Endodermal cell (in vitro differentiated cells): Measurements from ENCODE around the gene DDX49. TPM values are rescaled to one million over a fixed set of nuclear protein-coding genes. Genes with fewer than 3 reads are reported as not detected.

Experiments
- DNase-seq: peaks from one replicate; pipeline ENCODE4 v3.0.0-alpha.2; 2017
- H3K27ac ChIP-seq: 2 replicates; pipeline ENCODE4 v1.5.1; 2013; ENCODE audit warnings: mild to moderate bottlenecking, low read depth, low read length, moderate library complexity
- H3K27me3 ChIP-seq: 2 replicates; pipeline ENCODE4 v1.6.1; 2013; ENCODE audit warnings: mild to moderate bottlenecking, low read length, moderate library complexity; ENCODE audit not compliant: insufficient read depth, control insufficient read depth, poor library complexity, severe bottlenecking
- H3K36me3 ChIP-seq: 2 replicates; pipeline ENCODE4 v1.7.0; 2013; ENCODE audit warnings: mild to moderate bottlenecking, low read length, moderate library complexity; ENCODE audit not compliant: control insufficient read depth, insufficient read depth
- H3K4me1 ChIP-seq: one replicate; pipeline ENCODE4 v1.7.0; 2013; ENCODE audit warnings: low read length; ENCODE audit not compliant: control insufficient read depth, insufficient read depth
- H3K4me3 ChIP-seq: 2 replicates; pipeline ENCODE4 v1.5.1; 2013; ENCODE audit warnings: mild to moderate bottlenecking, low read length, moderate library complexity
- H3K9ac ChIP-seq: 2 replicates; pipeline ENCODE4 v1.6.1; 2013; ENCODE audit warnings: mild to moderate bottlenecking, low read length, moderate library complexity; ENCODE audit not compliant: poor library complexity, severe bottlenecking; ENCODE audit errors: extremely low read depth
- H3K9me3 ChIP-seq: 2 replicates; pipeline ENCODE4 v1.6.1; 2013; ENCODE audit warnings: mild to moderate bottlenecking, low read length, moderate library complexity; ENCODE audit not compliant: control insufficient read depth
- H3K27ac Mint-ChIP-seq: 2 replicates; pipeline ENCODE4 v1.8.0; 2020; ENCODE audit warnings: mixed read lengths
- H3K27me3 Mint-ChIP-seq: 2 replicates; pipeline ENCODE4 v1.8.0; 2021; ENCODE audit warnings: mild to moderate bottlenecking, mixed read lengths; ENCODE audit not compliant: insufficient read depth
- H3K36me3 Mint-ChIP-seq: 2 replicates; pipeline ENCODE4 v1.8.0; 2020; ENCODE audit warnings: low read depth, mixed read lengths
- H3K4me1 Mint-ChIP-seq: 2 replicates; pipeline ENCODE4 v1.8.0; 2020; ENCODE audit warnings: mixed read lengths
- H3K4me3 Mint-ChIP-seq: 2 replicates; pipeline ENCODE4 v1.8.0; 2020; ENCODE audit warnings: mild to moderate bottlenecking, moderate library complexity, mixed read lengths
- H3K9me3 Mint-ChIP-seq: 2 replicates; pipeline ENCODE4 v1.8.0; 2020; ENCODE audit warnings: mild to moderate bottlenecking, mixed read lengths
- WGBS, 2 experiments: methylation state at CpG; one replicate each; pipeline versions ENCODE4 v1.1.5 to v1.1.7; 2013; ENCODE audit warnings: missing lambda C conversion rate in 2 of 2, mixed read lengths in 1 of 2; ENCODE audit not compliant: insufficient coverage in 1 of 2, insufficient read length in 1 of 2; 5-methylcytosine and 5-hydroxymethylcytosine counted together
- total RNA-seq, 2 donors: library from RNA; stranded (reverse); fragmentation: NEBNext Ultra II Directional in 1 of 2; extraction: Animal tissue kit (Norgen Biotek cat#: 25700) in 1 of 2; gene quantifications; 2 replicates in 1 of 2; 3 replicates in 1 of 2; pipeline ENCODE4 v1.2.1, GENCODE V29; 2021
- TF ChIP-seq, protein P1 (sequence below): fragments of 200-600 bp; sonication (generic); conservative IDR thresholded peaks from 2 replicates; pipeline ENCODE4 v1.5.0; 2021; ENCODE audit warnings: antibody characterized with exemption, mild to moderate bottlenecking

Gene DDX49
- total RNA-seq, 2 donors from 2014 or later: 30.4 to 37.9 TPM

DNA sequence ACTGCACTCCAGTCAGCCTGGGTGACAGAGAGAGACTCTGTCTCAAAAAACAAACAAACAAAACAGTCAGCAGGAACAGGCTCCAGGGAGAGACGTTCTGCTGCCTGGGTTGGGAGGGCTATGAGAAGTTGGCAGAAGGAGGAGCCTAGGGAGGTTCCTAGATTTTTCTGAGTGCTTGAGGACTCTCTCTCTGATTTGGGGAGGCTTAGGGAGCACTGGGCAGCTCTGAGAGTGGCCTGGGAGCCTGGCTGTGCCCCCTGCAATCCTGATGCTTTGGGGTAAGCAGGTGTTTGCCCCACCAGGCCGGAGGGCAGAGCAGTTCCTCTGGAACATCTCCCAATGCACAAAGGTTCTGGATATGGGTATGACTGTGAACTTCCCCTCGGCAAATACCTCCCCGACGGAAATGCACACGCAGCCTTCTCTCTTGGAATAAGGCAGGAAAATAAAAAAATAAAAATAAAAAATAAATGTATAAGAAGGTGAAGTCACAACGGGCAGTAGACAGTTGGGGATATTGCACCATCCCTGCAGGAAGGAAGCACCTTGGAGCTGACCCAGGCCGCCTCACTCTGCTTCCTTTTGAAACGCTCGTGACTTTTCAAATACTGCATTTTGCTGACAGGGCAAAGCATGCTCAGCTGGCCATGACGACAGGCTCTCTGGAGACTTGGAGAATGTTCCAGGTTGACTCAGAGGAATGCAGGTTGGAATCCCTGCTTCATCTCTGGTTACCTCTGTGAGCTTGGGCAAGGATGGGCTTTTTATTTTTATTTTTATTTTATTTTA lies 48.0 kb downstream of the DDX49 start:
- Mint-ChIP-seq H3K9me3 (peaks cover 3% of the 10 kb centered on the region), H3K27ac (no peak overlapping the region), H3K4me3 (no peak overlapping the region), H3K27me3 (peaks cover 7% of the 10 kb centered on the region), H3K36me3 (no peaks in the 10 kb centered on the region), H3K4me1 (peaks cover 3% of the 10 kb centered on the region)
- no peaks in the 10 kb centered on the region for H3K9me3 ChIP-seq
- H3K4me1 ChIP-seq: no peaks in the 10 kb centered on the region
- no peak for DNase-seq
- TF ChIP-seq, protein P1, sequence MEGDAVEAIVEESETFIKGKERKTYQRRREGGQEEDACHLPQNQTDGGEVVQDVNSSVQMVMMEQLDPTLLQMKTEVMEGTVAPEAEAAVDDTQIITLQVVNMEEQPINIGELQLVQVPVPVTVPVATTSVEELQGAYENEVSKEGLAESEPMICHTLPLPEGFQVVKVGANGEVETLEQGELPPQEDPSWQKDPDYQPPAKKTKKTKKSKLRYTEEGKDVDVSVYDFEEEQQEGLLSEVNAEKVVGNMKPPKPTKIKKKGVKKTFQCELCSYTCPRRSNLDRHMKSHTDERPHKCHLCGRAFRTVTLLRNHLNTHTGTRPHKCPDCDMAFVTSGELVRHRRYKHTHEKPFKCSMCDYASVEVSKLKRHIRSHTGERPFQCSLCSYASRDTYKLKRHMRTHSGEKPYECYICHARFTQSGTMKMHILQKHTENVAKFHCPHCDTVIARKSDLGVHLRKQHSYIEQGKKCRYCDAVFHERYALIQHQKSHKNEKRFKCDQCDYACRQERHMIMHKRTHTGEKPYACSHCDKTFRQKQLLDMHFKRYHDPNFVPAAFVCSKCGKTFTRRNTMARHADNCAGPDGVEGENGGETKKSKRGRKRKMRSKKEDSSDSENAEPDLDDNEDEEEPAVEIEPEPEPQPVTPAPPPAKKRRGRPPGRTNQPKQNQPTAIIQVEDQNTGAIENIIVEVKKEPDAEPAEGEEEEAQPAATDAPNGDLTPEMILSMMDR: no peak
- no peaks in the 10 kb centered on the region for H3K36me3 ChIP-seq
- 88 to 90% methylated on average over 11 of the region's 11 CpGs for WGBS, 2 experiments
- no peak overlapping the region for H3K4me3 ChIP-seq
- H3K27ac ChIP-seq: no peak overlapping the region
- H3K9ac ChIP-seq: no peak overlapping the region
- H3K27me3 ChIP-seq: peaks cover 6% of the 10 kb centered on the region

DNA sequence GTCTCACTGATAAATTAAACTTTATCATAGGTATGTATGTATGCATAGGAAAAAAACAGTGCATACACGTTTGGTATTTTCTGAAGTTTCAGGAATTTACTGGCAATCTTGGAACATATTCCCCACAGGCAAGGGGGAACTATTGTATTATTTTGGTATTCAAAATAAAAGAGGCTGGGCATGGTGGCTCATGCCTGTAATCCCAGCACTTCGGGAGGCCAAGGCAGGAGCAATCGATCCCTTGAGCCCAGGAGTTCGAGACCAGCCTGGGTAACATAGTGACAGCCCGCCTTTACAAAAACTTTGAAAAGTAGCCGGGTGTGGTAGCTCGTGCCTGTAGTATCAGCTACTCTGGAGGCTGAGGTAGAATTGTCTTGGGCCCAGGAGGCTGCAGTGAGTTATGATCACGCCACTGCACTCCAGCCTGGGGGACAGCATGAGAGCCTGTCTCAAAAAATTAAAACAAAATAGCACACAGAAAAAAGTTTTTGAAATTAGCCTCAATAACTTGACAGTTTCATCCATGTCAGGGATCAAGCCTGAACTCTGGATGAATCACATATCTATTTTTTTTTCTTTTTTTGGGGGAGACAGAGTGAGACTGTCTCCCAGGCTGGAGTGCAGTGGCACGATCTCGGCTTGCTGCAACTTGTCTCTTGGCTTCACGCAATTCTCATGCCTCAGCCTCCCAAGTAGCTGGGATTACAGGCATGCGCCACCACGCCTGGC lies 50.6 kb downstream of the DDX49 start:
- H3K9me3 ChIP-seq: no peaks in the 10 kb centered on the region
- H3K27ac ChIP-seq: no peak overlapping the region
- no peak overlapping the region for H3K4me3 Mint-ChIP-seq
- H3K36me3 Mint-ChIP-seq: no peaks in the 10 kb centered on the region
- H3K9ac ChIP-seq: no peak overlapping the region
- DNase-seq: no peak
- peaks cover 3% of the 10 kb centered on the region for H3K4me1 Mint-ChIP-seq
- TF ChIP-seq, protein P1: no peak
- no peaks in the 10 kb centered on the region for H3K27me3 ChIP-seq
- no peaks in the 10 kb centered on the region for H3K4me1 ChIP-seq
- H3K9me3 Mint-ChIP-seq: peaks cover 3% of the 10 kb centered on the region
- no peak overlapping the region for H3K27ac Mint-ChIP-seq
- no peaks in the 10 kb centered on the region for H3K36me3 ChIP-seq
- 92 to 93% methylated on average over 10 to 13 of the region's 13 CpGs for WGBS, 2 experiments
- peaks cover 5% of the 10 kb centered on the region for H3K27me3 Mint-ChIP-seq
- H3K4me3 ChIP-seq: no peak overlapping the region

DNA sequence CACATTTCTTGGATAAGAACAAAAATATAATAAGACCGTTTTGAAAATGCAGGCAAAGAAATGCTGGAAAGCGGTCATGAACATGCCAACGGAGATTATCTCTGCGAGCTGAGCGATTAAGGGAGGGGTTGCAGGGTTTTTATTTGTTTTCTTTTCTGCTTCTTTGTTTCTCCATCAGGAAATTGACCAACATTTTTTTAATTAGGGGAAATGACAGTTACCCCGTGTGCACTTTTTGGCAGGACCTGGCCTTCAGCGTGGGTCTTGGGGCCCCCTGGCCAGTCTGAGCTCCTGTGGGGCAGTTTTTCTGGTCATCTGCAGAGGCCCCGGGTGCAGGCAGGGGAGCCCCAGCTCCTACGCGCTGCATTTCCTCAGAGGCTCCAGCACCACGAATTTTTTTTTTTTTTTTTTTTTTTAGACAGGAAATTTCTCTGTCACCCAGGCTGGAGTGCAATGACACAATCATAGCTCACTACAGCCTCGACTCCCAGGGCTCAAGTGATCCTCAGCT lies 52.8 kb downstream of the DDX49 start:
- Mint-ChIP-seq H3K9me3 (peaks cover 3% of the 10 kb centered on the region), H3K36me3 (no peaks in the 10 kb centered on the region), H3K27ac (no peak overlapping the region), H3K4me3 (no peak overlapping the region), H3K4me1 (no peaks in the 10 kb centered on the region), H3K27me3 (peaks cover 6% of the 10 kb centered on the region)
- Histone ChIP-seq H3K4me1 (no peaks in the 10 kb centered on the region), H3K27ac (no peak overlapping the region), H3K9me3 (no peaks in the 10 kb centered on the region), H3K9ac (no peak overlapping the region), H3K4me3 (no peak overlapping the region), H3K27me3 (no peaks in the 10 kb centered on the region), H3K36me3 (no peaks in the 10 kb centered on the region)
- no peak for DNase-seq
- TF ChIP-seq, protein P1: no peak
- WGBS, 2 experiments: 85 to 86% methylated on average over 11 to 12 of the region's 12 CpGs
